SU-DHL-6 (cell line): ENCODE data around the gene SMCHD1.

Experiments
- EZH2phosphoT487 ChIP-seq: fragments of 200-600 bp; sonication (generic), shearing (Covaris generic); conservative IDR thresholded peaks from 2 replicates; pipeline ENCODE4 v1.6.1; 2018; ENCODE audit warnings: mild to moderate bottlenecking, antibody characterized with exemption, low read length, moderate library complexity, mixed read lengths
- TF ChIP-seq, protein P1 (sequence below): fragments of 200-600 bp; sonication (generic); IDR thresholded peaks from one replicate; pipeline ENCODE4 v1.5.1; 2017; ENCODE audit warnings: antibody characterized with exemption, mild to moderate bottlenecking, low read length, moderate library complexity; ENCODE audit not compliant: insufficient read depth, poor library complexity, severe bottlenecking

DNA sequence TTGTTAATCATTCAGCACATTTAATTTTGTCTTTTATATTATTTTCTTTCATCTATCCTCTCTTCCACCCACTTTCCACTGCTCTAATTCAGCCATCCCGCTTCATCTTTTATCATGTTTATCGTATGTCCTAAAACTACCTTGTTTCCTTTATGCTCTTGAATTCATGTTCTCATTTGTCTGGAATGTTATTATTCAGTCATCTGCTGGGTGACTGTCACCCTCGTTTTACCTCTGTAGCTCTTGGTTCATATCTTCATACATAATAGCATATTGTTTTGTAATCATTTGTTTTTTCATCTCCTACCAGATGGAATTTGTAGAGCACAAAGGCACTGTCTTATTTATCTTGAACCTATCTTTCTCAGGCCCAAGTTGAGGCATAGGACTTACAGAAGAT lies 37.0 kb downstream of the SMCHD1 start:
- TF ChIP-seq, protein P1, sequence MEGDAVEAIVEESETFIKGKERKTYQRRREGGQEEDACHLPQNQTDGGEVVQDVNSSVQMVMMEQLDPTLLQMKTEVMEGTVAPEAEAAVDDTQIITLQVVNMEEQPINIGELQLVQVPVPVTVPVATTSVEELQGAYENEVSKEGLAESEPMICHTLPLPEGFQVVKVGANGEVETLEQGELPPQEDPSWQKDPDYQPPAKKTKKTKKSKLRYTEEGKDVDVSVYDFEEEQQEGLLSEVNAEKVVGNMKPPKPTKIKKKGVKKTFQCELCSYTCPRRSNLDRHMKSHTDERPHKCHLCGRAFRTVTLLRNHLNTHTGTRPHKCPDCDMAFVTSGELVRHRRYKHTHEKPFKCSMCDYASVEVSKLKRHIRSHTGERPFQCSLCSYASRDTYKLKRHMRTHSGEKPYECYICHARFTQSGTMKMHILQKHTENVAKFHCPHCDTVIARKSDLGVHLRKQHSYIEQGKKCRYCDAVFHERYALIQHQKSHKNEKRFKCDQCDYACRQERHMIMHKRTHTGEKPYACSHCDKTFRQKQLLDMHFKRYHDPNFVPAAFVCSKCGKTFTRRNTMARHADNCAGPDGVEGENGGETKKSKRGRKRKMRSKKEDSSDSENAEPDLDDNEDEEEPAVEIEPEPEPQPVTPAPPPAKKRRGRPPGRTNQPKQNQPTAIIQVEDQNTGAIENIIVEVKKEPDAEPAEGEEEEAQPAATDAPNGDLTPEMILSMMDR = no peak
- TF ChIP-seq EZH2phosphoT487 = no peak
